ENCODE measurements around the gene PFN1. TPM values are rescaled to one million over a fixed set of nuclear protein-coding genes. Genes with fewer than 3 reads are reported as not detected.

Gene PFN1
- total and polyA plus RNA-seq, 2 donors (not counting 3 experiments of a cell fraction or from before 2014, with no cell fraction given): 1,191 to 1,577 TPM

DNA sequence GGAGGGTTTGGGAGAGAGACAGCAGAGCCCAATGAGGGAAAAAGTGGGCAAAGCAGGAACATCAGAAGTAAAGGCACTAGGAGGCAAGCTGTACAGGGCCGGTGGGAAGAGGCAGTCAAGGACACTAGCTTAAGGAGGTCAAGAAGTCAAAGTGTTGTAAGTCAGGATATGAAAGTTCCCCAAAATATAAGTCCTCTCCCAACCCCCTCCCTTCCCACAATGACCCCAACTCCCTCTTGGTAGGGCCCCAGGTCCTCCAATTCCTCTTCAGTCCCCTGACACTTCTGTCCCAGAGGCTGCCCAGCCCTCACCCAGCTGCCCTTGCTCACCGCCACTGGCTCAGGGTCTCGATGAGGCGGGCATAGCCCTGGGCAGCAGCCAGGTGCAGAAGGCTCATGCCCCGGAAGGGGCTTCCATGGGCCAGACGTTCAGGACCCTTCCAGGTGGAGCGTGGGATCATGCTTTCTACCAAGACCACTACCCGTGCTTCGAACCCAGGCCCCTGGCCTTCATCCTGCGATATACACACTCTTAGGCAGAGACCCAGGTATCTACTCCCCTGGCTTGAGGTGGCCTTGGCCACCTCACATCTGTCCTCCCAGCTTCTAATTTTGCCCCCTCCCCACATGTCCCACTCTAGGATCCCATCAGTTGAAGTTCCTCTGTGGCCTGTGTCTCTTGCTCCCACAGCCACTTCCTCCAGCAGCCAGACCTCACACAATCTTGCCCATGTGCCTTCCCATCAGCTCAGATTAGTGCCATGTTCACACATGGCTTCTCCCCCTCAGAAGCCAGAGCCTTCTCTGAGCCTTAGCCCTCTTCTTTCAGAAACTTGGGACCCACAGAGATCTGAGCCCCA is 25.2 kb upstream of the PFN1 start:
- Histone ChIP-seq H3K4me2 (ENCODE audit: insufficient read depth, low read length) (no peak overlapping the region), H3K79me2 (ENCODE audit: control insufficient read depth, insufficient read depth, low read length) (peaks cover 4% of the 10 kb centered on the region), H3K9ac (replicated peaks; ENCODE audit: extremely low read depth, insufficient read depth, low read length) (no peak overlapping the region), H3K9me1 (replicated peaks; ENCODE audit: control insufficient read depth, extremely low read depth, insufficient read depth, low read length) (no peaks in the 10 kb centered on the region), H3K4me1 (ENCODE audit: control insufficient read depth, extremely low read depth, insufficient read depth, low read length) (peaks cover 10% of the 10 kb centered on the region), H3K9me3 (replicated peaks; ENCODE audit: control insufficient read depth, insufficient read depth, low read length) (no peaks in the 10 kb centered on the region), H3K27ac (ENCODE audit: insufficient read depth, low read depth, low read length) (no peak overlapping the region), H3K27me3 (ENCODE audit: control insufficient read depth in 2 of 2, insufficient read depth in 2 of 2, low read length in 2 of 2) (no peaks in the 10 kb centered on the region), H3K36me3 (ENCODE audit: control insufficient read depth in 2 of 2, extremely low read depth in 1 of 2, insufficient read depth in 2 of 2, low read length in 2 of 2) (peaks cover 23 to 53% of the 10 kb centered on the region in 2 experiments), H3K4me3 (replicated peaks in 1 of 3; ENCODE audit: insufficient read depth in 1 of 3, low read depth in 1 of 3, low read length in 3 of 3) (no peak overlapping the region), H2AFZ (ENCODE audit: low read depth, low read length) (no peak overlapping the region), H4K20me1 (replicated peaks; ENCODE audit: control insufficient read depth, extremely low read depth, insufficient read depth, low read length) (no peaks in the 10 kb centered on the region)
- DNase-seq (ENCODE audit: low read depth, low spot score) (no peak), FAIRE-seq (no peak)
- POLR2A ChIA-PET: no interaction called here
- CTCF ChIA-PET: interaction anchor here (1.1 kb wide), 1 partner anchor 89 kb away, joined by 3 read pairs; no protein-coding TSS in a partner anchor
- intact Hi-C loops (cut with micrococcal nuclease): no loop called here
- BruUV-seq (replicated peaks): no TSS peak
- TF ChIP-seq GATA2 (IDR thresholded peaks at IDR 0.05; ENCODE audit: insufficient read depth, insufficient read length, low read depth, low read length) (no peak), MYC (IDR thresholded peaks at IDR 0.05; ENCODE audit: low read depth, low read length) (no peak), POLR2A (IDR thresholded peaks at IDR 0.05; ENCODE audit: low read depth, low read length) (no peak), POLR2AphosphoS5 (IDR thresholded peaks at IDR 0.05; ENCODE audit: insufficient read depth, low read depth, low read length) (no peak), JUN (IDR thresholded peaks at IDR 0.05; ENCODE audit: borderline replicate concordance, insufficient read depth, insufficient read length, low read depth) (no peak), FOS (IDR thresholded peaks at IDR 0.05; ENCODE audit: borderline replicate concordance, insufficient read depth, low read length) (no peak), EZH2 (IDR thresholded peaks at IDR 0.05; ENCODE audit: borderline replicate concordance, low read depth, low read length, severe bottlenecking) (no peak)
- TF ChIP-seq, protein P1, sequence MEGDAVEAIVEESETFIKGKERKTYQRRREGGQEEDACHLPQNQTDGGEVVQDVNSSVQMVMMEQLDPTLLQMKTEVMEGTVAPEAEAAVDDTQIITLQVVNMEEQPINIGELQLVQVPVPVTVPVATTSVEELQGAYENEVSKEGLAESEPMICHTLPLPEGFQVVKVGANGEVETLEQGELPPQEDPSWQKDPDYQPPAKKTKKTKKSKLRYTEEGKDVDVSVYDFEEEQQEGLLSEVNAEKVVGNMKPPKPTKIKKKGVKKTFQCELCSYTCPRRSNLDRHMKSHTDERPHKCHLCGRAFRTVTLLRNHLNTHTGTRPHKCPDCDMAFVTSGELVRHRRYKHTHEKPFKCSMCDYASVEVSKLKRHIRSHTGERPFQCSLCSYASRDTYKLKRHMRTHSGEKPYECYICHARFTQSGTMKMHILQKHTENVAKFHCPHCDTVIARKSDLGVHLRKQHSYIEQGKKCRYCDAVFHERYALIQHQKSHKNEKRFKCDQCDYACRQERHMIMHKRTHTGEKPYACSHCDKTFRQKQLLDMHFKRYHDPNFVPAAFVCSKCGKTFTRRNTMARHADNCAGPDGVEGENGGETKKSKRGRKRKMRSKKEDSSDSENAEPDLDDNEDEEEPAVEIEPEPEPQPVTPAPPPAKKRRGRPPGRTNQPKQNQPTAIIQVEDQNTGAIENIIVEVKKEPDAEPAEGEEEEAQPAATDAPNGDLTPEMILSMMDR (IDR thresholded peaks at IDR 0.05; ENCODE audit: extremely low read depth in 1 of 2, insufficient read depth in 1 of 2, low read depth in 1 of 2, low read length in 2 of 2): no peak
- TF ChIP-seq, protein P2, sequence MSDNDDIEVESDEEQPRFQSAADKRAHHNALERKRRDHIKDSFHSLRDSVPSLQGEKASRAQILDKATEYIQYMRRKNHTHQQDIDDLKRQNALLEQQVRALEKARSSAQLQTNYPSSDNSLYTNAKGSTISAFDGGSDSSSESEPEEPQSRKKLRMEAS (IDR thresholded peaks at IDR 0.05; ENCODE audit: insufficient read depth, insufficient read length): no peak
- dilution Hi-C loops (cut with MboI; ENCODE audit: extremely low pct_ligation_motif_present, low sequenced_read_pairs): no loop called here

All from endothelial cell of umbilical vein (primary cell).